SU-DHL-6 (cell line): Measurements from ENCODE around the gene S100A9.

Source experiments
- H2AFZ ChIP-seq: fragments of 200-600 bp; sonication (generic); 2 replicates; pipeline ENCODE4 v1.6.1; 2014; ENCODE audit warnings: low read depth, mild to moderate bottlenecking, moderate library complexity, mixed read lengths, antibody characterized with exemption, low read length; ENCODE audit not compliant: severe bottlenecking
- H3F3A ChIP-seq: fragments of 200-600 bp; shearing (Covaris generic); 2 replicates; pipeline ENCODE4 v1.6.0; 2016; ENCODE audit warnings: antibody characterized with exemption, mild to moderate bottlenecking; ENCODE audit not compliant: insufficient read depth
- H3K27ac ChIP-seq: fragments of 200-600 bp; sonication (generic); 2 replicates; pipeline ENCODE4 v1.5.1; 2016; ENCODE audit warnings: low read depth, mild to moderate bottlenecking, low read length, moderate library complexity, mixed read lengths
- H3K27me3 ChIP-seq: fragments of 200-600 bp; sonication (generic), shearing (Covaris generic); 2 replicates; pipeline ENCODE4 v1.6.0; 2014; ENCODE audit warnings: mild to moderate bottlenecking, low read length
- H3K36me3 ChIP-seq: fragments of 200-600 bp; sonication (generic); 2 replicates; pipeline ENCODE4 v1.6.1; 2014; ENCODE audit warnings: mild to moderate bottlenecking, low read length, mixed read lengths
- H3K4me2 ChIP-seq: fragments of 300-600, 200-600 bp; shearing (Covaris generic), sonication (generic); 2 replicates; pipeline ENCODE4 v1.6.0; 2014; ENCODE audit warnings: low read length, low read depth, mild to moderate bottlenecking; ENCODE audit not compliant: poor library complexity, severe bottlenecking
- H3K4me3 ChIP-seq: fragments of 200-600 bp; sonication (generic); 2 replicates; pipeline ENCODE4 v1.5.1; 2014; ENCODE audit warnings: antibody characterized with exemption, low read length, mild to moderate bottlenecking, mixed read lengths; ENCODE audit not compliant: insufficient read depth, poor library complexity, severe bottlenecking
- H3K79me2 ChIP-seq: fragments of 200-600 bp; sonication (generic); 2 replicates; pipeline ENCODE4 v1.6.1; 2014; ENCODE audit warnings: mild to moderate bottlenecking, low read length, moderate library complexity; ENCODE audit not compliant: insufficient read depth
- H3K9ac ChIP-seq: fragments of 200-600 bp; sonication (generic); 2 replicates; pipeline ENCODE4 v1.7.0; 2014; ENCODE audit warnings: mild to moderate bottlenecking, low read length
- H3K9me2 ChIP-seq: fragments of 200-600 bp; sonication (generic); replicated peaks from 2 replicates; pipeline ENCODE4 v1.6.1; 2014; ENCODE audit warnings: low read length; ENCODE audit not compliant: insufficient read depth
- H3K9me3 ChIP-seq: fragments of 200-600 bp; sonication (generic); 2 replicates; pipeline ENCODE4 v1.6.1; 2014; ENCODE audit warnings: low read length, mixed read lengths; ENCODE audit not compliant: insufficient read depth
- H4K20me1 ChIP-seq: fragments of 200-600 bp; sonication (generic); 2 replicates; pipeline ENCODE4 v1.6.1; 2014; ENCODE audit warnings: low read depth, mild to moderate bottlenecking, antibody characterized with exemption, low read length, moderate library complexity, mixed read lengths
- EZH2phosphoT487 ChIP-seq: fragments of 200-600 bp; sonication (generic), shearing (Covaris generic); conservative IDR thresholded peaks from 2 replicates; pipeline ENCODE4 v1.6.1; 2018; ENCODE audit warnings: mild to moderate bottlenecking, antibody characterized with exemption, low read length, moderate library complexity, mixed read lengths
- TF ChIP-seq, protein P1 (sequence below): fragments of 200-600 bp; sonication (generic); IDR thresholded peaks from one replicate; pipeline ENCODE4 v1.5.1; 2017; ENCODE audit warnings: antibody characterized with exemption, mild to moderate bottlenecking, low read length, moderate library complexity; ENCODE audit not compliant: insufficient read depth, poor library complexity, severe bottlenecking

Gene S100A9

DNA sequence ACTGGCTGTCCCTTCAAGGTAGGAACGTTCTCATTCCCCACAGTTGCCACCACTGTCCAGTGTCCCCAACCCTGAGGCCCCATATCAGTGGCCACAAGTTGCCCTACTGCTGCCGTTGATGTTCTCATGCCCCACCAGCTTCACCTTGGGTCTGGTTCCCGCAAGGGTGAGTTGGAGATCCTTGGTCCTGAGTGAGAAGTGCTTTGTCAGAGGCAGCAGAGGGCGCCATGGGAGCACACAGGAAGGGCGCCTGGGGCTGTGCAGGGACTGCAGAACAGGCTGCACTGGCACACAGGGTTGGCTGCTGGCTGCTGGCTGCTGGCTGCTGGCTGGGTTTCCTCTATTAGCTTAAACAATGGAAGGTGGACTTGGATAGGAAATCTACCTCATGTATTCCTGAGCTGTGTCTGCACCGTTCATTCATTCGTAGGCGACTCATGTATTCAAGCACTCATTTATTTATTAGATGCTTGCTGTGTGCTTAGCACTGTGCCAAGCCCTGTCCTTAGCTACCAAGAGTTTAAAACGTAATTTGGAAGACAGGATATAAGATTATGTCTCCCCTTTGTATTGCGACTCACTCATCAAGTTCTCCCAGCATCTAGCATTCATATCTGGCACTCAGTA is 2.1 kb upstream of the S100A9 start:
- no peak overlapping the region for H3K27ac ChIP-seq
- H4K20me1 ChIP-seq, result no peaks in the 10 kb centered on the region
- no peak overlapping the region for H3K9ac ChIP-seq
- TF ChIP-seq, protein P1, sequence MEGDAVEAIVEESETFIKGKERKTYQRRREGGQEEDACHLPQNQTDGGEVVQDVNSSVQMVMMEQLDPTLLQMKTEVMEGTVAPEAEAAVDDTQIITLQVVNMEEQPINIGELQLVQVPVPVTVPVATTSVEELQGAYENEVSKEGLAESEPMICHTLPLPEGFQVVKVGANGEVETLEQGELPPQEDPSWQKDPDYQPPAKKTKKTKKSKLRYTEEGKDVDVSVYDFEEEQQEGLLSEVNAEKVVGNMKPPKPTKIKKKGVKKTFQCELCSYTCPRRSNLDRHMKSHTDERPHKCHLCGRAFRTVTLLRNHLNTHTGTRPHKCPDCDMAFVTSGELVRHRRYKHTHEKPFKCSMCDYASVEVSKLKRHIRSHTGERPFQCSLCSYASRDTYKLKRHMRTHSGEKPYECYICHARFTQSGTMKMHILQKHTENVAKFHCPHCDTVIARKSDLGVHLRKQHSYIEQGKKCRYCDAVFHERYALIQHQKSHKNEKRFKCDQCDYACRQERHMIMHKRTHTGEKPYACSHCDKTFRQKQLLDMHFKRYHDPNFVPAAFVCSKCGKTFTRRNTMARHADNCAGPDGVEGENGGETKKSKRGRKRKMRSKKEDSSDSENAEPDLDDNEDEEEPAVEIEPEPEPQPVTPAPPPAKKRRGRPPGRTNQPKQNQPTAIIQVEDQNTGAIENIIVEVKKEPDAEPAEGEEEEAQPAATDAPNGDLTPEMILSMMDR, result peak; percentile 51
- no peak for TF ChIP-seq EZH2phosphoT487
- no peaks in the 10 kb centered on the region for H3K9me2 ChIP-seq
- H3K4me3 ChIP-seq, result no peak overlapping the region
- H3K27me3 ChIP-seq, result no peaks in the 10 kb centered on the region
- no peak overlapping the region for H2AFZ ChIP-seq
- no peaks in the 10 kb centered on the region for H3K9me3 ChIP-seq
- H3F3A ChIP-seq, result no peaks in the 10 kb centered on the region
- H3K4me2 ChIP-seq, result no peak overlapping the region
- no peaks in the 10 kb centered on the region for H3K79me2 ChIP-seq
- no peaks in the 10 kb centered on the region for H3K36me3 ChIP-seq

DNA sequence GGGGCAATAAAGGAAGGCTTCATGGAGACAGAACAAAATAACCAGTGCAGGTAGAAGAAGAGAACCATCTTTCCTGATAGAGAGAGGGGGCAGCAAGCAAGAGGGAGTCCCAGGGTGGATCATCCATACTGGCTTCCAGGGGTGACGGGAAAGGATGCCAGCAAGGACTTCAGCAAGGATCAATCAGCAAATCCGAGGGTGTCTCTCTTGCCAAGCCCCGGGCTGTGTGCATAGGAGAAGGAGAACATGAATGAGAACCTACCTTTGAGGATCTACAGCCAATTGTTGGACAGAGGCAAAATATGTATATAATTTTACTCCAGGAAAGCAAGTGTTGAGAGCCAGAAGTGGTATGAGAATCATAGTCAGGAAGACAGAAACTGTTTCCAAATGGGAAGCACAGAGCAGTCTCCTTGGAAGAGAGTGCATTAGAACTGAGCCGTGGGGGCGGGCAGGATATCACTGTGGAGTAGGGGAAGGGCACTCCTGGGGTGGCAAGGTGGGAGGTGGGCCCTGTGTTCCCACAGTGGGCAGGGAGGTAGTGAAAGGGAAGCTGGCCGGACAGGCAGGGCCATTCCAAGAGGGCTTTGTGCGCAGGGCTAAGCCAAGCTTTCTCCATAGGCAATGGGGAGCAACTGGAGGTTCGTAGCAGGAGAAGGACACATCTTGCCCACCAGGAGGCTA is 1.1 kb upstream of the S100A9 start:
- H3F3A ChIP-seq, result no peaks in the 10 kb centered on the region
- H3K27ac ChIP-seq, result no peak overlapping the region
- H3K9me2 ChIP-seq, result no peaks in the 10 kb centered on the region
- no peaks in the 10 kb centered on the region for H3K9me3 ChIP-seq
- no peak overlapping the region for H3K4me2 ChIP-seq
- no peaks in the 10 kb centered on the region for H3K36me3 ChIP-seq
- H3K9ac ChIP-seq, result no peak overlapping the region
- no peak overlapping the region for H2AFZ ChIP-seq
- no peak overlapping the region for H3K4me3 ChIP-seq
- no peaks in the 10 kb centered on the region for H4K20me1 ChIP-seq
- no peaks in the 10 kb centered on the region for H3K79me2 ChIP-seq
- H3K27me3 ChIP-seq, result no peaks in the 10 kb centered on the region
- TF ChIP-seq, protein P1, result no peak
- TF ChIP-seq EZH2phosphoT487, result no peak

DNA sequence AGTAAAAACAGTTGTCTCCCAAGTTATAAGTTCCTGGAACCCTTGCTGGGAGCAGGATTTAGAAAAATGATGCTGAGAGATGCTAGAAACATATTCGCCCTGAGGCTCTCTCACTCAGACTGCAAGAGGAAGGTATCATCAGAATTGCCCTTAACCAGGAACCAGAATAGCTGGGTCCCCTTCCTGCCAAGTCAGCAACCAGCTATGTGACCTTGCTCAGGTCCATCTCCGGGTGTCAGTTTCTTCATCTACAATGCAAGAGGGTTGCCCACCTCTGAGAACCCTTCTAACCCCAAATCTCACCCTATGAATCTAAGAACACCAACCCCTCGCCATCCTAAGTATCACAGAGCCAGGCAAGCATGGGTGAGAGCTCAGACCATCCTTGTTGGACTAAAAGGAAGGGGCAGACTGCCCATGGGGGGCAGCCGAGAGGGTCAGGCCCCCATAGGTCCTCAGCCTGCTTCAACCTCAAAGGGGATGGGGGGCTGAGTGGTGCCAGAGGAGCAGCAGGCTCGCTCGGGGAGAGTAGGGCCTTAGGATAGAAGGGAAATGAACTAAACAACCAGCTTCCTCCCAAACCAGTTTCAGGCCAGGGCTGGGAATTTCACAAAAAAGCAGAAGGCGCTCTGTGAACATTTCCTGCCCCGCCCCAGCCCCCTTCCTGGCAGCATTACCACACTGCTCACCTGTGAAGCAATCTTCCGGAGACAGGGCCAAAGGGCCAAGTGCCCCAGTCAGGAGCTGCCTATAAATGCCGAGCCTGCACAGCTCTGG is 390 bp upstream of the S100A9 start:
- no peaks in the 10 kb centered on the region for H3K27me3 ChIP-seq
- no peaks in the 10 kb centered on the region for H4K20me1 ChIP-seq
- H3K4me2 ChIP-seq, result no peak overlapping the region
- no peak overlapping the region for H2AFZ ChIP-seq
- TF ChIP-seq, protein P1, result no peak
- no peak for TF ChIP-seq EZH2phosphoT487
- no peaks in the 10 kb centered on the region for H3F3A ChIP-seq
- no peak overlapping the region for H3K9ac ChIP-seq
- no peaks in the 10 kb centered on the region for H3K36me3 ChIP-seq
- no peak overlapping the region for H3K27ac ChIP-seq
- no peaks in the 10 kb centered on the region for H3K9me3 ChIP-seq
- no peak overlapping the region for H3K4me3 ChIP-seq
- no peaks in the 10 kb centered on the region for H3K9me2 ChIP-seq
- H3K79me2 ChIP-seq, result no peaks in the 10 kb centered on the region
